SH-SY5Y (cell line): Measurements from ENCODE around the gene FRMD4A.

Source experiments
- GATA2 ChIP-seq: IDR thresholded peaks from 2 replicates; pipeline ENCODE4 v1.6.1; 2011; ENCODE audit warnings: mild to moderate bottlenecking, low read depth, low read length
- GATA3 ChIP-seq: IDR thresholded peaks from 2 replicates; pipeline ENCODE4 v1.6.1; 2011; ENCODE audit warnings: low read depth, mild to moderate bottlenecking, low read length, moderate library complexity

DNA sequence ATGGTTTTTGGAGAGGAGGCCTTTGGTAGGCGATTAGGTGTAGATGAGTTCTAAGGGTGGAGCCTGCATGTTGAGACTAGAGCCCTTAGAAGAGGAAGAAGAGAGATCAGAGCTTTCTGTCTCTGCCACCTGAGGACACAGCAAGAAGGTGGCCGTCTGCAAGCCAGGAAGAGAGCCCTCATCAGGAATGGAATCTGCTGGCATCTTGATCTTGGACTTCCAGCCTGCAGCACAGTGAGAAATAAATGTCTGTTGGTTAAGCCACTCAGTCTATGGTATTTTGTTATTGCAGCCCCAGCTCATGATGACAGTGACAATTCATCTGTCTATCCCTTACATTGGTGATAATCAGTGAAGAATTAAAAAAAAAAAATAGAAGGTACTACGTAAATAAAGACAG is 408.8 kb downstream of the FRMD4A start:
- TF ChIP-seq GATA2 (no peak), GATA3 (no peak)
